OCI-LY7 (cell line): Measurements from ENCODE around the gene RAPGEF5.

Experiments used
- CTCF ChIP-seq: fragments of 200-600 bp; sonication (generic); conservative IDR thresholded peaks from 2 replicates; pipeline ENCODE4 v1.5.1; 2014; ENCODE audit warnings: mild to moderate bottlenecking, antibody characterized with exemption, low read length, moderate library complexity, mixed read lengths
- EZH2phosphoT487 ChIP-seq: fragments of 200-600 bp; sonication (generic); IDR thresholded peaks from 2 replicates; pipeline ENCODE4 v1.6.1; 2018; ENCODE audit warnings: low read depth, borderline replicate concordance, mild to moderate bottlenecking, mixed run types, antibody characterized with exemption, low read length, moderate library complexity, mixed read lengths

GRCh38 chr7:22380333-22380732, 23.4 kb upstream of the RAPGEF5 start:
- TF ChIP-seq CTCF (no peak), EZH2phosphoT487 (no peak)
